GM18508 (cell line): ENCODE measurements around the gene BTNL3.
"Not testable (repeated sequence)": the region's sequence is repeated elsewhere in the genome, so short reads cannot be mapped to it uniquely, and the experiment has no call there.

Source experiments
- ATAC-seq: cut with Tn5 transposase; IDR thresholded peaks from one replicate; pipeline ENCODE4 v1.9.1; 2021; ENCODE audit warnings: moderate number of reproducible peaks; ENCODE audit not compliant: insufficient read depth, unreplicated experiment

Gene BTNL3

GRCh38 chr5:181017448-181017847, 28.8 kb downstream of the BTNL3 start:
- ATAC-seq = not testable (repeated sequence)

- no peak for ATAC-seq
Measured at GRCh38 chr5:181020688-181021087, 32.0 kb downstream of the BTNL3 start.

- no peak for ATAC-seq
Measured at GRCh38 chr5:181024245-181025064, 35.8 kb downstream of the BTNL3 start.

- ATAC-seq = no peak
Measured at GRCh38 chr5:181027452-181028031, 38.9 kb downstream of the BTNL3 start.

- no peak for ATAC-seq
Measured at GRCh38 chr5:181028032-181028819, 39.6 kb downstream of the BTNL3 start.

GRCh38 chr5:181031716-181032115, 43.1 kb downstream of the BTNL3 start:
- no peak for ATAC-seq

- ATAC-seq = no peak
Measured at GRCh38 chr5:181035991-181036815, 47.6 kb downstream of the BTNL3 start.

- ATAC-seq = no peak
Measured at GRCh38 chr5:181036816-181037364, 48.2 kb downstream of the BTNL3 start.

GRCh38 chr5:181037365-181037861, 48.8 kb downstream of the BTNL3 start:
- no peak for ATAC-seq

GRCh38 chr5:181039471-181039870, 50.8 kb downstream of the BTNL3 start:
- ATAC-seq = no peak

- no peak for ATAC-seq
Measured at GRCh38 chr5:181039931-181040630, 51.4 kb downstream of the BTNL3 start, which contains the start of gene BTNL9. TSS of gene BTNL9 (plus strand) at chr5:181040266. CDS start at chr5:181045490, 5,224 bp downstream.

- ATAC-seq = no peak
Measured at GRCh38 chr5:181040631-181040945, 51.9 kb downstream of the BTNL3 start.

GRCh38 chr5:181041043-181041442, 52.4 kb downstream of the BTNL3 start:
- no peak for ATAC-seq

GRCh38 chr5:181042036-181042713, 53.5 kb downstream of the BTNL3 start:
- ATAC-seq = no peak

- no peak for ATAC-seq
Measured at GRCh38 chr5:181042722-181043121, 54.1 kb downstream of the BTNL3 start.

- ATAC-seq = no peak
Measured at GRCh38 chr5:181043285-181044092, 54.8 kb downstream of the BTNL3 start.

GRCh38 chr5:181044093-181044599, 55.5 kb downstream of the BTNL3 start:
- no peak for ATAC-seq
